Amniotic stem cell (primary cell): ENCODE data around the gene LZIC.

ENCODE experiments used
- DNase-seq: peaks from one replicate; lab custom pipeline; 2025; lab: John Stamatoyannopoulos, UW

The LZIC gene

GRCh38 chr1:9886092-9886742 lies 57.0 kb downstream of the LZIC start:
- no peak for DNase-seq

GRCh38 chr1:9884805-9885204 lies 58.4 kb downstream of the LZIC start:
- no peak for DNase-seq

GRCh38 chr1:9883585-9884449 lies 59.4 kb downstream of the LZIC start:
- no peak for DNase-seq

- no peak for DNase-seq
Measured at GRCh38 chr1:9882945-9883303, 60.3 kb downstream of the LZIC start.

- DNase-seq: no peak
Measured at GRCh38 chr1:9882296-9882944, 60.8 kb downstream of the LZIC start.

- DNase-seq: peak; percentile 23
Measured at GRCh38 chr1:9881838-9882249, 61.3 kb downstream of the LZIC start.
